ENCODE data around the gene HTR3B.
A peak's percentile ranks its signal among the peaks of the same experiment; 100 is the strongest.

The HTR3B gene

DNA sequence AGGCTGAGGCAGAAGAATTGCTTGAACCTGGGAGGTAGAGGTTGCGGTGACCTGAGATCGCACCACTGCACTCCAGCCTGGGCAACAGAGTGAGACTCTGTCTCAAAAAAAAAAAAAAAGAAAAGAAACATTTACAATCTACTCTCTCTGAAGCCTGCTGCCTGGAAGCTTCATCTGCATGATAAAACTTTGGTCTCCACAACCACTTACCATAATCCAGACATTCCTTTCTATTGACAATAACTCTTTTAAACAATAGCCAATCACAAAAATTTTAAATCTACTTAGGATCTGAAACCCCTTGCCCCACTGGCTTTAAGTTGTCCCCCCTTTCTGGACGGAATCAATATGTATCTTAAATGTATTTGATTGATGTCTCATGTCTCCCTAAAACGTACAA is 45.3 kb downstream of the HTR3B start:
- no peak for DNase-seq

DNA sequence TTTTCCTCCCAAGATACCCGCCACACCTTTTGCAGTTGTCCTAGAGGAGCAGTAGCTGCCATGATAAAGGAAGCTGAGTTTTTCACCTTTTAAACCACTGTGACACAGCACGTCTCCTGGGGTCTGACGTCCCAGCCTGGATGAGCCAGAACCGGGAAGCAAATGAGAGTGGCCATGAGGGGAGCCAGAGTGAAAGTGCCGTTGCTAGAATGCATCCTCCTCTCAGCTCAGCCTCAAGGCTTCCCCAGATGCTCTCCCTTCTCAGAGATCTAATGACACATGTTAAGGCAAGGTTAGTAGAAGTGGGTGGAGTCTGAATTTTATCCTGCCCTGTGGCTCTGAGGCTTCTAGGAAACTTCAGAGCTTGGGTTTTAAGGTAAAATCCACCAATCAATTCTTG is 46.9 kb downstream of the HTR3B start:
- no peak for DNase-seq

GRCh38 chr11:113952070-113952469 is 47.5 kb downstream of the HTR3B start:
- no peak for DNase-seq

GRCh38 chr11:113952588-113952987 is 48.0 kb downstream of the HTR3B start:
- no peak for DNase-seq

DNA sequence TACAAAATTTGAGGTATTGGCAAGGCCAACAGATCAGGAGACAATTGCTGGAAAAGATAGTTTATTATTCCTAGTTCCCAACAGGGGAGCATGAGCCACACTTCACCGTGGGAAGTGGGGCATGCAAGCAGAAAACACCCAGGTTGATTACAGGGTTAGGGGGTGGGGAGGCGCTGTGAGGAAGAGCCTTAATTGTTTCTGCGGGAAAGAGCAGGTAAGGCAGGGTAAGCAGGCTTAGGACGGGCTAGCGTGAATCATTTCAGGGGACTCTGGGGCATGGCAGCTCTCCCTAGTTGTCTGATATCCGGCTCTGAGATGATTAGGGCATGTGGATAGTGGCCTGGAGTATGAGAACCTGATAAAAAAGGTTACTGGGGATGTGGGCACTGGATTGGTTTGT is 49.6 kb downstream of the HTR3B start:
- DNase-seq: no peak

GRCh38 chr11:113956986-113957385 is 52.4 kb downstream of the HTR3B start:
- DNase-seq: no peak

DNA sequence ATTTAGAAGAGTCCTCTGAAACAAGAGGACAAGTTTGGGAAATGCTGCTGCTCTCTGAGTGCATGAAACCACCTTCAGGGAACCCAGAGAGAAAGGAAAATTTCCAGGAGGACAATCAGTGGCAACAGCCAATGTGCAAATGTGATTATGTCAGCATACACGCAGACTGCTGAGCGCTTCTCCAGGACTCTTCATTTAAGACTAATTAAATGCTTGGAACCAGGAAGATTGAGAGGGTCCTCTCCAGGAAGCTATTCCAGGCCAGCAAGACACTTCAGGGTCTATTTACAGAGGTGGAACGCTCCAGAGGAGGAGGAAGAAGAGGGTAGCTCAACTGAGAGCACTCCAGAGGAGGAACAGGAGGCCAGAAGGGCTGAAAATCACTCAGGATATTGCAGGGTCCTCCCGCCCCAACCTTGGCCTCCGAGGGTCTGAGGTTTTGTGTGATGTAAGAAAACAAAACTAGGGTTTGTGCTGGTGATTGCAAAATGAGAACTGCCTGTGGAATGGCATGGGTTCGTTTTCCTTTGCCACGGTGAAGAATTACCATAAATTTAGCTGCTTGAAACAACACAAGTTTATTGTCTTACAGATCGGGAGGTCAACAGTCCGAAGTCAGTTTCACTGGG is 56.2 kb downstream of the HTR3B start:
- DNase-seq: no peak

GRCh38 chr11:113967361-113967760 is 62.8 kb downstream of the HTR3B start:
- no peak for DNase-seq

DNA sequence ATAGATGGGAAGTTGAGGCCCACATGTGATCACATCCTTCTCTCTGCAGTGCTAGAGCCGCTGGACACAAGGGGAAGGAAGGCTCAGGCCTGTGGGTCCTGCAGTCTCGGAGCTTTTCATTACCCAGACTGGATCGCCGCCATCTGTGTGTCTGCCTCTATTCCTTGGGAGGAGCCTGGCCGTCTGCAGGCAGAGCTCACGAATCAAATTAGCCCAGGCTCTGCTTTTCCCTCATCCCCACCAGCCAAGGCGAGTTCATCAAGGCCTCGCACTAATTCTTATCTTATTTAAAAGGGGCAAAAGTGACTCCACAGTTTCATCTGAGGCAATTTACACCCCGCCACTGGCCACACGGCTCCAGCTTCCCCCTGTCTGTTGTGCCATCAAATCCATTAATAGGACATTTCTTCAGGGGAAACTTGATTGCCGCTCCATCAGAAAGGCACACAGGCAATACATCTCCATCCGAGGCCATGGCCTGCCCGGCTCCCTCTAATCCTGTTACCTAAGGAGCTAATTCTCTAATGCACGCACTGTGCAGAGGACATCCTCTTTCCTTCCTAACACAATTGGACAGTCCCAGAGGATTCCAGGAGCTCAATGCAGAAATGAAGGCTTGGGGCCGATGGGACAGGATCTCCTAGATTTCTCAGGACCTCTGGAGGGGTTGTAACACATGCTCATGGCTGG is 67.1 kb downstream of the HTR3B start:
- DNase-seq: no peak

DNA sequence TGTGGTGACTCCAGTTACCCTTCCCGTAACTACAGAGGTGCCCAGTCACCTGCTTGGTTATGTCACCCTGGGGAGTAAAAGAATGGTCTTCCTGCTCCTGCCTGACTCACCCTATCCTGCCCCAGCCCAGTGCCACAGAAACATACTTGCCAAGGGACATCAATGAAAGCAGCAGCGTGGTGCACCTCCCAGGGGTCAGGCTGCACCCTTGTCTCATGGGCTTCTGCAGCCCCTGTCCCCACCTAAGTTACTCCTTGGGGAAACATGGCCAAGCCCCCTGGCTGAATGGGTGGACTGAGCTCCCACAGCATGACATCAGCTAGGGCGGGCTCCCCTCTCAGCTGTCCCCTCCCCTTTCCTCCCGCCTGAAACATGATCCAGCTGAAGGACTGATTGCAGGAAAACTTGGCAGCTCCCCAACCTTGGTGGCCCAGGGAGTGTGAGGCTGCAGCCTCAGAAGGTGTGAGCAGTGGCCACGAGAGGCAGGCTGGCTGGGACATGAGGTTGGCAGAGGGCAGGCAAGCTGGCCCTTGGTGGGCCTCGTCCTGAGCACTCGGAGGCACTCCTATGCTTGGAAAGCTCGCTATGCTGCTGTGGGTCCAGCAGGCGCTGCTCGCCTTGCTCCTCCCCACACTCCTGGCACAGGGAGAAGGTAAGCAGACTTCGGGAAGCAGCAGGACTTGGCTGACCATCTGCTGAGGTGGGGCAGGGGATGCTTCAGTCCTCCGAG is 70.3 kb downstream of the HTR3B start, which contains the start of gene HTR3A:
HTR3A (plus strand) TSS at position 368 of the 730 bp plus-strand sequence; CDS start at position 586, 218 bp downstream.
- peak; percentile 75 to 86 for DNase-seq

- DNase-seq: no peak
Measured at GRCh38 chr11:113977071-113977490, 72.5 kb downstream of the HTR3B start.

DNA sequence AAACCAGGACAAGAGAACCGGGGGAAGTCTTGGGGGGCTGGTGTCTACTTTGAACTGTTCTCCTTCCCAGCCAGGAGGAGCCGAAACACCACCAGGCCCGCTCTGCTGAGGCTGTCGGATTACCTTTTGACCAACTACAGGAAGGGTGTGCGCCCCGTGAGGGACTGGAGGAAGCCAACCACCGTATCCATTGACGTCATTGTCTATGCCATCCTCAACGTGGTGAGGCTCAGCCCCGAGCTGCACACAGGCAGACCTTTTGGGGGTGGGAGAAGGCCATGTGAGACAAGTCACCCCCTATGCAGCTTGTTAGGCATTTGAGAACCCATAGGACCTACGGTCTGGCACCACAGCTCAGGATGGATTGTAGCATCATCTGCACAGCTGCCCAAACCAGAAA is 73.1 kb downstream of the HTR3B start:
- DNase-seq: no peak

GRCh38 chr11:113979431-113979830 is 74.8 kb downstream of the HTR3B start:
- no peak for DNase-seq

DNA sequence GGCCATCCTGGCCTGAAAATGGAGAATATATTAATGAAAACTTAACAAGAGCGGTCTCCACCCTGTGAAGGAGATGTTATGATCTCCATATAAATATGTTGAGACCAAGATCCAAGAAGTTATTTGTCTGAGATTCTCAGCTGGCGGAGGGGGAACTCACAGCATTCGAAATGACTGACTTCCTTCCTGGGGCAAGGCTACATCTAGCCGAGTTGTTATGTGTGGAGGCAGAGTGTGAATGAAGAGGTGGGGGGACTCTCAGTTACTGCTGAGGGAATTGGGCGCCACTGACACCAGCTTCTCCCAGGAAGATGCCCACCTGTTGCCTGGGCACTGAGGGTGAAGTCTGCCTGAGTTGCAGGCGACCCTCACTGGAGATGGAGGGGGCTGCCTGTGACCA is 76.2 kb downstream of the HTR3B start:
- DNase-seq: no peak

- no peak for DNase-seq
Measured at GRCh38 chr11:113982306-113982705, 77.7 kb downstream of the HTR3B start.

GRCh38 chr11:113984781-113985180 is 80.2 kb downstream of the HTR3B start:
- DNase-seq: no peak

DNA sequence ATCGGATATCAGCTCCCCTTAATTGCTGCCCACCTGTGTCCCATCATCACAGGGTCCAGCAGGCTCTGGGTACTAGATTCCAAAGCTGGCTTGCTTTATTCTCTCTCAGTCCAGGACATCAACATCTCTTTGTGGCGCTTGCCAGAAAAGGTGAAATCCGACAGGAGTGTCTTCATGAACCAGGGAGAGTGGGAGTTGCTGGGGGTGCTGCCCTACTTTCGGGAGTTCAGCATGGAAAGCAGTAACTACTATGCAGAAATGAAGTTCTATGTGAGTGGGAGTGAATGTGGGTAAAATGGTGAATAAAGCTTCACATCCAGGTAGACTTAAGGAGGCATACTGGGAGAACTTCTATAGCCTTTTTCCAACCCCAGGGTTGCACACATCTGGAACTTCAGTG is 81.3 kb downstream of the HTR3B start:
- DNase-seq: no peak

DNA sequence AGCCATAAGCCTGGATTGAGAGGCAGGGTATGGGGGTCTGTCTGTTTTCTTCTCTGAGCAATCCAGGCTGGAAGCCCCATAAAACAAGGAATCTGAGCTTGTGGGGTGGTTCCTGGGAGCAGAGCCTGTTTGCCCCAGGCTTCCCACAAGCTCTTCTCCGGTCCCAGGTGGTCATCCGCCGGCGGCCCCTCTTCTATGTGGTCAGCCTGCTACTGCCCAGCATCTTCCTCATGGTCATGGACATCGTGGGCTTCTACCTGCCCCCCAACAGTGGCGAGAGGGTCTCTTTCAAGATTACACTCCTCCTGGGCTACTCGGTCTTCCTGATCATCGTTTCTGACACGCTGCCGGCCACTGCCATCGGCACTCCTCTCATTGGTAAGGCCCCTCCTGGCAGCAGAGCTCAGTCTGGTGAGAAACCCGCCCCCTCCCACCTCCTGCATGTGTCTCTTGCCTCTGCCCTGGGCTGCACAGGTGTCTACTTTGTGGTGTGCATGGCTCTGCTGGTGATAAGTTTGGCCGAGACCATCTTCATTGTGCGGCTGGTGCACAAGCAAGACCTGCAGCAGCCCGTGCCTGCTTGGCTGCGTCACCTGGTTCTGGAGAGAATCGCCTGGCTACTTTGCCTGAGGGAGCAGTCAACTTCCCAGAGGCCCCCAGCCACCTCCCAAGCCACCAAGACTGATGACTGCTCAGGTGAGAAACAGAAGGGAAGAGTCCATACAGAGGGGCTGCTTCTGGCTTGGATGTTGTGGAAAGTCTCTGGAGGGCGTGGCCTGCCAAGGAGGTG is 82.0 kb downstream of the HTR3B start:
- DNase-seq: no peak

DNA sequence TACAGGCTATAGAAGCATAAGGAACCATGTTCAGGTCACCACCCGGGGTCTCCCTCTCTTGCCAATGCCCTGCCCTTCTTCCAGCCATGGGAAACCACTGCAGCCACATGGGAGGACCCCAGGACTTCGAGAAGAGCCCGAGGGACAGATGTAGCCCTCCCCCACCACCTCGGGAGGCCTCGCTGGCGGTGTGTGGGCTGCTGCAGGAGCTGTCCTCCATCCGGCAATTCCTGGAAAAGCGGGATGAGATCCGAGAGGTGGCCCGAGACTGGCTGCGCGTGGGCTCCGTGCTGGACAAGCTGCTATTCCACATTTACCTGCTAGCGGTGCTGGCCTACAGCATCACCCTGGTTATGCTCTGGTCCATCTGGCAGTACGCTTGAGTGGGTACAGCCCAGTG is 84.8 kb downstream of the HTR3B start:
- DNase-seq: no peak

GRCh38 chr11:113989916-113990315 is 85.3 kb downstream of the HTR3B start:
- DNase-seq: no peak

DNA sequence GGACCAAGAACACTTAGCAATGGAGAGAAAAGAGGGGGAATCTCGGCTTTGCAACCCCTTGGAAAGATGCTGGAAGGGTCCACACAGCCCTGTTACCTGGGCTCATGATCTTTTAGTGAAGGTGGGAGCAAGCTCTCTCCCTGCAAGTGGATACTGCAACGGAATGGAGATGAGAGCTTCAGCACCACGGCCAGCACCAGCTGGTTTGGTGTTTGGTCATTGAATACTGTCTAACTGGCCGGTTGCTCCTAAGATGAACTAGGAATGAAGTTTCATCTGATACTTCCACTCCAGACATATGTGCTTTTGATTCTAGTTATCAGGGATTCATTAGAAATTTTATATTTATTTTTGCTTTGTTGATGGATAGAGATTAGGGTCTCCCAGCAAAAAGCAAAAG is 86.6 kb downstream of the HTR3B start:
- DNase-seq: no peak

- peak; percentile 53 to 76 for DNase-seq
Measured at GRCh38 chr11:113991718-113992458, 87.3 kb downstream of the HTR3B start.

All from NCI-H2081 (cell line).